Esophagus squamous epithelium (tissue), 5 donors: ENCODE data around the gene EPB41L2. TPM values are rescaled to one million over a fixed set of nuclear protein-coding genes. Genes with fewer than 3 reads are reported as not detected.

ENCODE experiments used
- DNase-seq: peaks from one replicate; lab custom pipeline; 2025; lab: John Stamatoyannopoulos, UW
- H3K27ac ChIP-seq, 4 donors: fragments of 200-600 bp; sonication (generic); one replicate each; pipeline ENCODE4 v1.5.1; 2016 to 2019; ENCODE audit warnings: mild to moderate bottlenecking in 1 of 4
- H3K27me3 ChIP-seq, 4 donors: fragments of 200-600 bp; sonication (generic); 1 replicate in 3 of 4; 2 replicates in 1 of 4; pipeline versions ENCODE4 v1.5.1 to v1.6.0; 2017 to 2021; ENCODE audit warnings: antibody characterized with exemption in 1 of 4
- H3K36me3 ChIP-seq, 3 donors: fragments of 200-600 bp; sonication (generic); one replicate each; pipeline ENCODE4 v1.5.1; 2016 to 2019
- H3K4me1 ChIP-seq, 3 donors: fragments of 200-600 bp; sonication (generic); one replicate each; pipeline ENCODE4 v1.5.1; 2017 to 2019
- H3K4me3 ChIP-seq, 4 donors: fragments of 200-600 bp; sonication (generic); 1 replicate in 3 of 4; 2 replicates in 1 of 4; pipeline ENCODE4 v1.5.1; 2016 to 2019; ENCODE audit warnings: mild to moderate bottlenecking in 2 of 4, moderate library complexity in 1 of 4
- H3K9me3 ChIP-seq, 3 donors: fragments of 200-600 bp; sonication (generic); one replicate each; pipeline ENCODE4 v1.5.1; 2016 to 2019
- CTCF ChIP-seq, 6 experiments: fragments of 450-650 bp in 4 of 6; fragments of 200-600 bp in 2 of 6; sonication (generic) in 2 of 6; IDR thresholded peaks; one replicate each; pipeline ENCODE4 v1.5.1; 2016 to 2019; ENCODE audit warnings: antibody characterized with exemption in 6 of 6, mild to moderate bottlenecking in 4 of 6, moderate library complexity in 4 of 6
- POLR2A ChIP-seq, 4 donors: fragments of 450-650 bp; IDR thresholded peaks; one replicate each; pipeline ENCODE4 v1.6.1; 2017; ENCODE audit warnings: antibody characterized with exemption in 4 of 4, mild to moderate bottlenecking in 4 of 4, moderate library complexity in 3 of 4
- WGBS, 2 donors: methylation state at CpG; one replicate each; pipeline ENCODE4 v1.1.5; 2018; 5-methylcytosine and 5-hydroxymethylcytosine counted together
- intact Hi-C: fragments of 100-400 bp; cut with DNase I; formaldehyde crosslinking; loops from one replicate; pipeline ENCODE4 v1.15.0; 2022
- total RNA-seq, 4 donors: library from RNA; depleted of rRNA; stranded (reverse); fragments of >200 nt; gene quantifications; one replicate each; pipeline ENCODE4 v1.1.0, GENCODE V29; 2016
- donor health status: DM: yes; HTN: yes; CAD: no.

EPB41L2 gene
- total RNA-seq, 4 donors from 2014 or later, result 6.2 to 58.0 (median 14.9) TPM

DNA sequence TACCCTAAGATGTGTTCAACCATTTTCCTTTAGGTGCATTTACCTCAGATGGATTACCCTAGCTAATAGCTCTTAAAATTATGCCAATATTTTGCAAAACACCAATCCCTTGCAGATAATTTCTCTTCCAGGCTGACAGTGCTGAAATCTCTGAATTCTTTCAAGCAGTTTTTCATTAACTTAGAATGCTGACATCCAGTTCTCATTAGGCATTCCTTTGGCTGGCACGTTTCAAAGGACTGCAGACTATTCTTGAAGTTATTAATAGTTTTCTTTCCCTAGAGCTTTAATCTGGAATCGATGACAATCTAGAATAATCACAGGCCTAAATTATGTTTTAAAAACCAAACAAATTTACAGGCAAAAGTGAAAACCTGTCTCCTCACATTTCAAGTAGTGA lies 167.5 kb downstream of the EPB41L2 start:
- peaks cover 0 to 36% (median 0%) of the 10 kb centered on the region in 3 donors for H3K36me3 ChIP-seq
- no peak overlapping the region for H3K4me3 ChIP-seq
- intact Hi-C loops, result no loop called here
- no peaks in the 10 kb centered on the region for H3K27me3 ChIP-seq
- peaks cover 0 to 5% (median 0%) of the 10 kb centered on the region in 3 donors for H3K4me1 ChIP-seq
- no peaks in the 10 kb centered on the region for H3K9me3 ChIP-seq
- no peak for TF ChIP-seq CTCF (IDR thresholded peaks at IDR 0.05)
- TF ChIP-seq POLR2A (IDR thresholded peaks at IDR 0.05), result no peak
- no peak for DNase-seq
- no peak overlapping the region for H3K27ac ChIP-seq
- WGBS, 2 donors, result 56 to 59% methylated on average over 2 of the region's 2 CpGs

- intact Hi-C loops, result no loop called here
- no peaks in the 10 kb centered on the region for H3K27me3 ChIP-seq
- H3K9me3 ChIP-seq, result no peaks in the 10 kb centered on the region
- no peak for DNase-seq
- WGBS, 2 donors, result 87% methylated on average over 2 of the region's 2 CpGs
- TF ChIP-seq POLR2A (IDR thresholded peaks at IDR 0.05) (no peak), CTCF (IDR thresholded peaks at IDR 0.05) (no peak)
- no peak overlapping the region for H3K27ac ChIP-seq
- H3K36me3 ChIP-seq, result peaks cover 0 to 27% (median 0%) of the 10 kb centered on the region in 3 donors
- H3K4me1 ChIP-seq, result peaks cover 0 to 9% (median 0%) of the 10 kb centered on the region in 3 donors
- H3K4me3 ChIP-seq, result no peak overlapping the region
Measured at GRCh38 chr6:130893766-130894165, 169.3 kb downstream of the EPB41L2 start.

DNA sequence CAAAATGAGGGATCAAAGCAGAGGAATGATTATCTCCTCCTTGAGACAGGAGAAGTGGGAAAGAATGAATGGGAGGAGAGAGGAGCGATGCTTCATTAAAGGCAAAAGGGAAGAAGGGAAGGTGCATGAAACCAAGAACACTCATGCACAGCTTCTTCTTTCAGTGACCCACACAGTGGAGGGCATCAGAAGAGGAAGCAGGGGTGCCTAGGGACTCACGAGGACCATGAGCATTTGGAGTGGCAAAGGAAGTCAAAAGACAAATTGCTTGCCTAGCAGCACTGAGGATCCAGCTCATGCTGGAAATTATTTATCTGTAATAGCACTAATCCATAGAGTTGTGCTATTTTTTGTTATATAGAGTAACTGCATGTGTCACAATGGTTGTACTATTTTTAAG lies 169.8 kb downstream of the EPB41L2 start:
- TF ChIP-seq POLR2A (IDR thresholded peaks at IDR 0.05), result no peak
- H3K9me3 ChIP-seq, result no peaks in the 10 kb centered on the region
- intact Hi-C loops, result no loop called here
- H3K4me1 ChIP-seq, result peaks cover 0 to 9% (median 0%) of the 10 kb centered on the region in 3 donors
- H3K27me3 ChIP-seq, result no peaks in the 10 kb centered on the region
- no peak overlapping the region for H3K27ac ChIP-seq
- no peak for DNase-seq
- 70 to 72% methylated on average over 2 of the region's 2 CpGs for WGBS, 2 donors
- no peak overlapping the region for H3K4me3 ChIP-seq
- H3K36me3 ChIP-seq, result peaks cover 0 to 23% (median 0%) of the 10 kb centered on the region in 3 donors

DNA sequence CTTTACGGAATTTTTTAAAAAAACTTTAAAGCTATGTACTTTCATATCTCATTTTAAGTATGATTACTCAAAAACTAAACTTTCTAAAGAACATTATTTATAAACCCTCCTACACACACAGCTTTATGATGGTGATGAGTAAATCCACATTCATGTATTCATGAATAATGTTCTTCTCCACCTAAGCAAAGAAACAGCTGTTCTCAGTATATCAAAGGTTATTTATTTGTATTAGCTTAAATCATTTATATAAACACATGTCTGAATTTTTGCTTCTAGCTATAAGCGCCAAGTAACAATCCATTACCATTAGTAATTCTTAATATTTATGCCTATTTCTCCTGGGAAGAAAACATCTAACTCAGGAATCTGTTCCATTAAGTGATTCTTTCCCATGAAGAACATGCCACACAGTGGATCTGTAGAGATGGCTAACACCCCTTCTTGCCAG lies 172.5 kb downstream of the EPB41L2 start:
- DNase-seq, result no peak
- H3K27ac ChIP-seq, result no peak overlapping the region
- intact Hi-C loops, result no loop called here

GRCh38 chr6:130889423-130889822 lies 173.6 kb downstream of the EPB41L2 start:
- H3K4me1 ChIP-seq, result peaks cover 0 to 9% (median 0%) of the 10 kb centered on the region in 3 donors
- intact Hi-C loops, result loop anchor here (5.0 to 10.0 kb wide), 2 partner anchors 228 to 645 kb away; no protein-coding TSS in a partner anchor
- TF ChIP-seq CTCF (IDR thresholded peaks at IDR 0.05) (no peak), POLR2A (IDR thresholded peaks at IDR 0.05) (no peak)
- H3K36me3 ChIP-seq, result peaks cover 0 to 21% (median 0%) of the 10 kb centered on the region in 3 donors
- DNase-seq, result no peak
- no peaks in the 10 kb centered on the region for H3K27me3 ChIP-seq
- no peak overlapping the region for H3K27ac ChIP-seq
- 88 to 92% methylated on average over 2 of the region's 2 CpGs for WGBS, 2 donors
- H3K4me3 ChIP-seq, result no peak overlapping the region
- no peaks in the 10 kb centered on the region for H3K9me3 ChIP-seq

More for the DNA sequence above, 172.5 kb downstream of the EPB41L2 start:
- H3K9me3 ChIP-seq, result no peaks in the 10 kb centered on the region
- peaks cover 0 to 23% (median 0%) of the 10 kb centered on the region in 3 donors for H3K36me3 ChIP-seq
- TF ChIP-seq POLR2A (IDR thresholded peaks at IDR 0.05) (no peak), CTCF (IDR thresholded peaks at IDR 0.05) (no peak)
- H3K4me3 ChIP-seq, result no peak overlapping the region
- WGBS, 2 donors, result 66 to 75% methylated on average over 2 of the region's 2 CpGs
- peaks cover 0 to 9% (median 0%) of the 10 kb centered on the region in 3 donors for H3K4me1 ChIP-seq
- no peaks in the 10 kb centered on the region for H3K27me3 ChIP-seq
